Measurements from ENCODE around the gene MAP2K2. TPM values are rescaled to one million over a fixed set of nuclear protein-coding genes. Genes with fewer than 3 reads are reported as not detected.

The MAP2K2 gene
- total RNA-seq, 1 experiment from 2014 or later, result 151 TPM

DNA sequence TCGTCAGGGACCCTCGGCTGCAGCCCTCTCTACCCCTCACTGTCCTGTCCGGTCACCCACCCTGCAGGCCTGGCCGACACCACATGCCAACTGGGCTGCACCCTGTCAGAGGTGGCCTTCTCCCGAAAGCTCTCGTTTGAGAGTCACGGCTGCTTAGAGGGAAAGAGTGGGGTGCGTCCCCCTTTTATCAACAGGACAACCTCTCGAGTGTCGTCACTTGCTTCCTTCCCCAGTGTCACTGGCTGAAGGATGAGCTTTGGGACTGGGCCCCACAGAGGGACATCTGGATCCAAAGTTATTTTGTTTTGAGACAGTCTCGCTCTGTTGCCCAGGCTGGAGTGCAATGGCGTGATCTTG, 28.5 kb downstream of the MAP2K2 start:
- TF ChIP-seq, protein P1, sequence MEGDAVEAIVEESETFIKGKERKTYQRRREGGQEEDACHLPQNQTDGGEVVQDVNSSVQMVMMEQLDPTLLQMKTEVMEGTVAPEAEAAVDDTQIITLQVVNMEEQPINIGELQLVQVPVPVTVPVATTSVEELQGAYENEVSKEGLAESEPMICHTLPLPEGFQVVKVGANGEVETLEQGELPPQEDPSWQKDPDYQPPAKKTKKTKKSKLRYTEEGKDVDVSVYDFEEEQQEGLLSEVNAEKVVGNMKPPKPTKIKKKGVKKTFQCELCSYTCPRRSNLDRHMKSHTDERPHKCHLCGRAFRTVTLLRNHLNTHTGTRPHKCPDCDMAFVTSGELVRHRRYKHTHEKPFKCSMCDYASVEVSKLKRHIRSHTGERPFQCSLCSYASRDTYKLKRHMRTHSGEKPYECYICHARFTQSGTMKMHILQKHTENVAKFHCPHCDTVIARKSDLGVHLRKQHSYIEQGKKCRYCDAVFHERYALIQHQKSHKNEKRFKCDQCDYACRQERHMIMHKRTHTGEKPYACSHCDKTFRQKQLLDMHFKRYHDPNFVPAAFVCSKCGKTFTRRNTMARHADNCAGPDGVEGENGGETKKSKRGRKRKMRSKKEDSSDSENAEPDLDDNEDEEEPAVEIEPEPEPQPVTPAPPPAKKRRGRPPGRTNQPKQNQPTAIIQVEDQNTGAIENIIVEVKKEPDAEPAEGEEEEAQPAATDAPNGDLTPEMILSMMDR (IDR thresholded peaks at IDR 0.05), result no peak
- Histone ChIP-seq H3K9me3 (ENCODE audit: control insufficient read depth, insufficient read depth, low read depth, low read length) (no peaks in the 10 kb centered on the region), H3K27ac (ENCODE audit: low read length) (no peak overlapping the region), H3K27me3 (ENCODE audit: control insufficient read depth, insufficient read depth, low read length) (no peaks in the 10 kb centered on the region), H3K4me3 (ENCODE audit: low read depth in 2 of 2, low read length in 2 of 2) (no peak overlapping the region), H3K4me1 (ENCODE audit: control insufficient read depth, insufficient read depth, low read length) (no peaks in the 10 kb centered on the region), H3K36me3 (ENCODE audit: control insufficient read depth, insufficient read depth, low read length) (no peaks in the 10 kb centered on the region)
- no TSS peak for BruUV-seq (replicated peaks)
- ChIA-PET CTCF (no interaction called here), POLR2A (no interaction called here)
- no peak for ATAC-seq
- intact Hi-C loops (cut with micrococcal nuclease; ENCODE audit: unreplicated experiment), result no loop called here
- in situ Hi-C loops (cut with HindIII; ENCODE audit: low pct_unique_long_range_greater_than_20kb, low sequenced_read_pairs), result no loop called here
- DNase-seq (ENCODE audit: low read depth, low spot score), result no peak

DNA sequence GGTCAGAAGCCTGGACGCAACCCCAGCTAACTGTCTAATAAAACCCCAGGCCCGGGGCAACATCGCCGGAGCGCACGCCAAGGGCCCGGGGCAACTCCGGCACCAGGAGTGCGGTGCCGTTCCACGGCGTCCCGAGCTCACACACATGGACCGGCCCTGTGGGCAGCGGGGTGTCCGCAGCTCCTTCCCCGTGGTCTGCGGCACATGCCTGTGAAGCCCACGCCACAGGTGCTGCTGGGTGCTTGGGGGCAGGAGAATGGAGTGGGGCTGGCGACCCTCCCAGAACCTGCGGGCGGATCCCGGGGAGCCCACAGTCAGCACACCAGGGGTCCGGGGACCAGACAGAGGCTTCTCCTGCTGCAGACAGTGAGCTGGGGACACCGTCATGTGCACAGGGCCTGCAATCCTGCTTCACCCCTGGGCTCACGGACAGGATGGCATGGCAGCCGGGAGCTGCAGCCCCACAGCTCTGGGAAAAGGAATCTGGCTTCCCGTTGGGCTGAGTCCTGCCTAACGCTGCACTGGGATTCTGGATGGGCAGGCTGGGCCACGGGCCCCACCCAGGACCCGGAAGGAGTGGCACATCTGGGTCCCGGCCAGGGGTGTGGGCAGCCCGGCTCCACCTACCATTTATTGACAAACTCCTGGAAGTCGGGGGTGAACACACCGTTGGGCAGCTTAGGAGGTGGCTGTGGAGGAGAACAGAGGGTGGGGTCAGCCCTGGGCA, 29.0 kb downstream of the MAP2K2 start:
- ChIA-PET POLR2A (no interaction called here), CTCF (no interaction called here)
- Histone ChIP-seq H3K27me3 (ENCODE audit: control insufficient read depth, insufficient read depth, low read length) (no peaks in the 10 kb centered on the region), H3K9me3 (ENCODE audit: control insufficient read depth, insufficient read depth, low read depth, low read length) (no peaks in the 10 kb centered on the region), H3K27ac (ENCODE audit: low read length) (no peak overlapping the region), H3K4me3 (ENCODE audit: low read depth in 2 of 2, low read length in 2 of 2) (no peak overlapping the region), H3K36me3 (ENCODE audit: control insufficient read depth, insufficient read depth, low read length) (no peaks in the 10 kb centered on the region), H3K4me1 (ENCODE audit: control insufficient read depth, insufficient read depth, low read length) (no peaks in the 10 kb centered on the region)
- BruUV-seq (replicated peaks), result no TSS peak
- ATAC-seq (0 out of 2 replicates have a peak, but pooled peaks have one; percentile 18), DNase-seq (ENCODE audit: low read depth, low spot score) (no peak)
- TF ChIP-seq POLR2AphosphoS5 (IDR thresholded peaks at IDR 0.05; ENCODE audit: low read depth, low read length), result no peak
- no peak for TF ChIP-seq SIN3A (IDR thresholded peaks at IDR 0.05; ENCODE audit: borderline replicate concordance, insufficient read depth, low read depth, low read length)
- TF ChIP-seq, protein P2, sequence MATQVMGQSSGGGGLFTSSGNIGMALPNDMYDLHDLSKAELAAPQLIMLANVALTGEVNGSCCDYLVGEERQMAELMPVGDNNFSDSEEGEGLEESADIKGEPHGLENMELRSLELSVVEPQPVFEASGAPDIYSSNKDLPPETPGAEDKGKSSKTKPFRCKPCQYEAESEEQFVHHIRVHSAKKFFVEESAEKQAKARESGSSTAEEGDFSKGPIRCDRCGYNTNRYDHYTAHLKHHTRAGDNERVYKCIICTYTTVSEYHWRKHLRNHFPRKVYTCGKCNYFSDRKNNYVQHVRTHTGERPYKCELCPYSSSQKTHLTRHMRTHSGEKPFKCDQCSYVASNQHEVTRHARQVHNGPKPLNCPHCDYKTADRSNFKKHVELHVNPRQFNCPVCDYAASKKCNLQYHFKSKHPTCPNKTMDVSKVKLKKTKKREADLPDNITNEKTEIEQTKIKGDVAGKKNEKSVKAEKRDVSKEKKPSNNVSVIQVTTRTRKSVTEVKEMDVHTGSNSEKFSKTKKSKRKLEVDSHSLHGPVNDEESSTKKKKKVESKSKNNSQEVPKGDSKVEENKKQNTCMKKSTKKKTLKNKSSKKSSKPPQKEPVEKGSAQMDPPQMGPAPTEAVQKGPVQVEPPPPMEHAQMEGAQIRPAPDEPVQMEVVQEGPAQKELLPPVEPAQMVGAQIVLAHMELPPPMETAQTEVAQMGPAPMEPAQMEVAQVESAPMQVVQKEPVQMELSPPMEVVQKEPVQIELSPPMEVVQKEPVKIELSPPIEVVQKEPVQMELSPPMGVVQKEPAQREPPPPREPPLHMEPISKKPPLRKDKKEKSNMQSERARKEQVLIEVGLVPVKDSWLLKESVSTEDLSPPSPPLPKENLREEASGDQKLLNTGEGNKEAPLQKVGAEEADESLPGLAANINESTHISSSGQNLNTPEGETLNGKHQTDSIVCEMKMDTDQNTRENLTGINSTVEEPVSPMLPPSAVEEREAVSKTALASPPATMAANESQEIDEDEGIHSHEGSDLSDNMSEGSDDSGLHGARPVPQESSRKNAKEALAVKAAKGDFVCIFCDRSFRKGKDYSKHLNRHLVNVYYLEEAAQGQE (IDR thresholded peaks at IDR 0.05; ENCODE audit: insufficient read depth in 1 of 2, low read depth in 2 of 2, low read length in 1 of 2), result no peak
- no peak for TF ChIP-seq TCF7L2 (IDR thresholded peaks at IDR 0.05; ENCODE audit: low read depth, low read length)
- TF ChIP-seq, protein P1 (IDR thresholded peaks at IDR 0.05), result no peak
- intact Hi-C loops (cut with micrococcal nuclease; ENCODE audit: unreplicated experiment) (no loop called here), in situ Hi-C loops (cut with HindIII; ENCODE audit: low pct_unique_long_range_greater_than_20kb, low sequenced_read_pairs) (no loop called here)
